G401.6 (cell line): ENCODE measurements around the gene SCO2.

Source experiments
- FAIRE-seq: peaks from 2 replicates; lab custom pipeline; 2012; peaks lifted over from hg19 to GRCh38; lab: Jason Lieb, UNC

Gene SCO2

GRCh38 chr22:50474710-50475651 is 50.4 kb downstream of the SCO2 start, which contains the start of gene SBF1:
Gene SBF1, minus strand, starts transcription at chr22:50475035. Its CDS starts 195 bp downstream, at chr22:50474840.
- FAIRE-seq = no peak

- no peak for FAIRE-seq
These were observed 51.3 kb downstream of the SCO2 start for GRCh38 chr22:50473855-50474671.
